ENCODE data around the gene SH3BP1. TPM values are rescaled to one million over a fixed set of nuclear protein-coding genes. Genes with fewer than 3 reads are reported as not detected.

Gene SH3BP1
- total RNA-seq, 1 donor: 4.7 TPM

DNA sequence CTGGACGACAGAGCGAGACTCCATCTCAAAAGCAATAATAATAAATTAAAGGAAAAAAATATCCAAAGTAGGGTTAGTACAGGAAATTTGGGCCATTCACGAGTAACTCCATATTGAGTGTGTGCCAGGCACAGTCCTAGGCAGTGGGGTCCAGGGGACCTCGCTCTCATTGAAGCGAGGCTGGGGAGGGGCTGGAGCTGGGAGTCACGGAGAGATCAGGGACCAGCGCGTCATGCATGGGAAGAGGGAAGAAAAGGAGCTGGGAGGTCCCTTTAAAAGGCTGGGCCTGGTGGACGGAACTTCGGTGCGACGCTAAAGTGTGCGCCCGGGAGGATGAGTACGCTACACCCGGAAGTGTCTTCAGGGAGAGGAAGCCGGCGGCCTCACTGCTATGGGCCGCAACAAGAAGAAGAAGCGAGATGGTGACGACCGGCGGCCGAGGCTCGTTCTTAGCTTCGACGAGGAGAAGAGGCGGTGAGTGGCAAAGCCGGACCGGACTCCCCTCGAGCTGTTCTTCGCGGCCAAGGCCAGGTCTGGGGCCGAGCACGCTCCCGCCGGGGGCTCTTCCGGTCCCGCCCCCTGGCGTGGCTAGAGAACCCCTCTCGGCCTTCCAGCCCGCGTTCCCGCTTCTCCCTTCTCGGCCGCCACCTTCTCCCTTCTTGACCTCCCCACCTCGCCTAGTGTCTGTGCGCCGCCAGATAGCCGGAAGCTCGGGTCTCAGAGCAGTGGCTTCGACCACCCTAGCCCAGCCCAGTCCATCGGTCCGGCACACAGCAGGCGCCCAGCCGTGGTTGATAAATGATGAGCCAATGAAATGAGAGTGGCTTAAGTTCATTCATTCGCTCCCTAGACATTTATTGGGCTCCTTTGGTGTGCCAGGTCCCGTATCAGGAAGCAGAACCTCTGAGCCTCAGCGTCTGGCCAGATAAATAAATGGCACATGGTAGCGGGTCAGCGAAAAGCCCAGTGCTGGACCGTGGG, 46.8 kb downstream of the SH3BP1 start, which contains the start of gene NOL12:
Gene NOL12, plus strand, starts transcription at position 342 of the 981 bp plus-strand sequence. Its CDS starts 50 bp downstream, at position 392.
- Histone ChIP-seq H3K36me3 (ENCODE audit: insufficient read depth, low read length) (peaks cover 17% of the 10 kb centered on the region), H3K27ac (ENCODE audit: low read depth, low read length) (peak within 1 kb of the TSS; percentile 86), H3K4me2 (ENCODE audit: insufficient read depth, low read length) (peak within 1 kb of the TSS; percentile 94), H3K9me3 (ENCODE audit: low read depth, low read length) (no peaks in the 10 kb centered on the region), H4K20me1 (ENCODE audit: insufficient read depth, low read length) (peaks cover 5% of the 10 kb centered on the region), H3K4me3 (ENCODE audit: insufficient read depth, low read length) (peak within 1 kb of the TSS; percentile 100), H2AFZ (ENCODE audit: low read length) (peak within 1 kb of the TSS; percentile 99), H3K27me3 (ENCODE audit: insufficient read depth, low read length) (no peaks in the 10 kb centered on the region), H3K79me2 (ENCODE audit: insufficient read depth, low read length) (peaks cover 26% of the 10 kb centered on the region), H3K4me1 (ENCODE audit: insufficient read depth, low read length) (peaks cover 6% of the 10 kb centered on the region)
- TF ChIP-seq, protein P1, sequence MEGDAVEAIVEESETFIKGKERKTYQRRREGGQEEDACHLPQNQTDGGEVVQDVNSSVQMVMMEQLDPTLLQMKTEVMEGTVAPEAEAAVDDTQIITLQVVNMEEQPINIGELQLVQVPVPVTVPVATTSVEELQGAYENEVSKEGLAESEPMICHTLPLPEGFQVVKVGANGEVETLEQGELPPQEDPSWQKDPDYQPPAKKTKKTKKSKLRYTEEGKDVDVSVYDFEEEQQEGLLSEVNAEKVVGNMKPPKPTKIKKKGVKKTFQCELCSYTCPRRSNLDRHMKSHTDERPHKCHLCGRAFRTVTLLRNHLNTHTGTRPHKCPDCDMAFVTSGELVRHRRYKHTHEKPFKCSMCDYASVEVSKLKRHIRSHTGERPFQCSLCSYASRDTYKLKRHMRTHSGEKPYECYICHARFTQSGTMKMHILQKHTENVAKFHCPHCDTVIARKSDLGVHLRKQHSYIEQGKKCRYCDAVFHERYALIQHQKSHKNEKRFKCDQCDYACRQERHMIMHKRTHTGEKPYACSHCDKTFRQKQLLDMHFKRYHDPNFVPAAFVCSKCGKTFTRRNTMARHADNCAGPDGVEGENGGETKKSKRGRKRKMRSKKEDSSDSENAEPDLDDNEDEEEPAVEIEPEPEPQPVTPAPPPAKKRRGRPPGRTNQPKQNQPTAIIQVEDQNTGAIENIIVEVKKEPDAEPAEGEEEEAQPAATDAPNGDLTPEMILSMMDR (IDR thresholded peaks at IDR 0.05; ENCODE audit: extremely low read depth, low read depth, low read length): no peak
- peak; percentile 95 for DNase-seq (ENCODE audit: insufficient read length, low spot score, missing footprints)

DNA sequence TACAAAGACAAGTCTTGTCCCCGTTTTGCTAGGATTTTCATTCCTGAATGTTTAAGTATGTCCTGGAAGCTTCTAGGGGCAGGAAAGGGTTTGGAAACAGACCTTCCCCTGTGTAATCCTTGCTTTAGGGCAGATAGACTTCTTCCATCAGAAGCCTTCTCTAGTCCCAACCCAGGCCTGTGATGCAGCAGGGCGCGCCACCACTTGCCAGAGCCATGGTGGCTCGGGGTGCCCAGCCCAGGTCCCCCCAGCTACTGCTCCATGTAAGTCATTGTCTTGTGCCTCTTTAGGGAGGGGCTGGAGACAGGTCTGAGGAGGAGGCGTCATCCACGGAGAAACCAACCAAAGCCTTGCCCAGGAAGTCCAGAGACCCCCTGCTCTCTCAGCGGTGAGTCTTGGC, 50.9 kb downstream of the SH3BP1 start:
- H3K36me3 ChIP-seq (ENCODE audit: insufficient read depth, low read length): peaks cover 34% of the 10 kb centered on the region
- no peak for DNase-seq (ENCODE audit: insufficient read length, low spot score, missing footprints)

DNA sequence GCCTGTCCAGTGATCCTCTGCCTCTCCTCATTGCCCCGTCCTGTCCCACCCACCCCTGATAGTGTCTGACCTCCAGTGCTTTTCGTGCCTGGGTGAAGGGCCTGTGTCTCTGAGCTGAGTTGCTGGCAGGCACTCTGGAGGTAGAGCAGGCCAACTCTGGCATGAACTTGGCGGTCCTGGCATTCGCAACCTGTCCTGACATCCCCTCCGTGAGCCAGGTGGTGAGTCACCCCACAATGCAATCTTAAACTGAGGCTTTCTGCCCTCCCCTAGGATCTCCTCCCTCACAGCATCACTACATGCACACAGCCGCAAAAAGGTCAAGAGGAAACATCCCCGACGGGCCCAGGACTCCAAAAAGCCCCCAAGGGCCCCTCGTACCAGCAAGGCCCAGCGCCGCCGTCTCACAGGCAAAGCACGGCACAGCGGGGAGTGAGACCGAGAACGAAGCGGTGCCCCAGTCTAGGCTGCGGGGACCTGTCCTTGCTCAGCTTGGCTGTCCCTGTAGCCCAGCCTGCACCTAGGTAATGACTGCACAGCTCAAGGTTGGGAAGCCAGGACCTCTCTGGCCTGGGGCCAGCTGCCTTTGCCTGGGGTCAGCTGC, 51.5 kb downstream of the SH3BP1 start:
- H3K4me3 ChIP-seq (ENCODE audit: insufficient read depth, low read length): no peak overlapping the region
- H3K36me3 ChIP-seq (ENCODE audit: insufficient read depth, low read length): peaks cover 34% of the 10 kb centered on the region
- TF ChIP-seq, protein P1 (IDR thresholded peaks at IDR 0.05; ENCODE audit: extremely low read depth, low read depth, low read length): no peak
- H3K79me2 ChIP-seq (ENCODE audit: insufficient read depth, low read length): peaks cover 26% of the 10 kb centered on the region
- no peaks in the 10 kb centered on the region for H3K27me3 ChIP-seq (ENCODE audit: insufficient read depth, low read length)
- no peak overlapping the region for H3K27ac ChIP-seq (ENCODE audit: low read depth, low read length)
- H3K4me2 ChIP-seq (ENCODE audit: insufficient read depth, low read length): no peak overlapping the region
- no peaks in the 10 kb centered on the region for H3K9me3 ChIP-seq (ENCODE audit: low read depth, low read length)
- H3K4me1 ChIP-seq (ENCODE audit: insufficient read depth, low read length): peaks cover 9% of the 10 kb centered on the region
- H2AFZ ChIP-seq (ENCODE audit: low read length): no peak overlapping the region
- DNase-seq (ENCODE audit: insufficient read length, low spot score, missing footprints): no peak
- H4K20me1 ChIP-seq (ENCODE audit: insufficient read depth, low read length): peaks cover 6% of the 10 kb centered on the region

More for the DNA sequence above, 50.9 kb downstream of the SH3BP1 start:
- no peak overlapping the region for H3K4me2 ChIP-seq (ENCODE audit: insufficient read depth, low read length)
- no peak overlapping the region for H2AFZ ChIP-seq (ENCODE audit: low read length)
- no peak overlapping the region for H3K4me3 ChIP-seq (ENCODE audit: insufficient read depth, low read length)
- peaks cover 5% of the 10 kb centered on the region for H3K4me1 ChIP-seq (ENCODE audit: insufficient read depth, low read length)
- H3K9me3 ChIP-seq (ENCODE audit: low read depth, low read length): no peaks in the 10 kb centered on the region
- TF ChIP-seq, protein P1 (IDR thresholded peaks at IDR 0.05; ENCODE audit: extremely low read depth, low read depth, low read length): no peak
- no peak overlapping the region for H3K27ac ChIP-seq (ENCODE audit: low read depth, low read length)
- peaks cover 26% of the 10 kb centered on the region for H3K79me2 ChIP-seq (ENCODE audit: insufficient read depth, low read length)
- H4K20me1 ChIP-seq (ENCODE audit: insufficient read depth, low read length): peaks cover 3% of the 10 kb centered on the region
- no peaks in the 10 kb centered on the region for H3K27me3 ChIP-seq (ENCODE audit: insufficient read depth, low read length)
